K562 (cell line): ENCODE data around the gene SLC4A2. TPM values are rescaled to one million over a fixed set of nuclear protein-coding genes. Genes with fewer than 3 reads are reported as not detected.
A peak's percentile ranks its signal among the peaks of the same experiment; 100 is the strongest.

Source experiments
- ARNT ChIP-seq, 2 experiments: fragments of 450-650 bp; IDR thresholded peaks; 2 replicates each; pipeline ENCODE4 v1.6.1; 2016; ENCODE audit warnings: mild to moderate bottlenecking in 1 of 2
- CEBPB ChIP-seq: fragments of 450-650 bp; IDR thresholded peaks from 2 replicates; pipeline ENCODE4 v1.6.1; 2016; ENCODE audit warnings: missing genetic modification characterization, missing compliant biosample characterization
- CHD4 ChIP-seq: fragments of 200-600 bp; sonication (generic); IDR thresholded peaks from 3 replicates; pipeline ENCODE4 v1.6.1; 2012; ENCODE audit warnings: low read depth, mild to moderate bottlenecking, mixed read lengths, low read length, inconsistent platforms; ENCODE audit not compliant: insufficient read depth, insufficient replicate concordance, poor library complexity, severe bottlenecking
- COPS2 ChIP-seq: fragments of 450-650 bp; conservative IDR thresholded peaks from 2 replicates; pipeline ENCODE4 v1.6.1; 2016; ENCODE audit warnings: mild to moderate bottlenecking, moderate library complexity
- FOXJ3 ChIP-seq: sonication (generic); formaldehyde crosslinking; IDR thresholded peaks from 2 replicates; pipeline ENCODE4 v1.4.0; 2020; ENCODE audit warnings: mild to moderate bottlenecking, missing genetic modification reagents
- HMGN3 ChIP-seq: IDR thresholded peaks from 2 replicates; pipeline ENCODE4 v1.6.1; 2011; ENCODE audit warnings: borderline replicate concordance, low read depth, mild to moderate bottlenecking, mixed read lengths, low read length; ENCODE audit not compliant: insufficient read length; ENCODE audit errors: extremely low read depth
- HNRNPL ChIP-seq: fragments of 200-400 bp; formaldehyde crosslinking; IDR thresholded peaks from 2 replicates; pipeline ENCODE4 v1.6.1; 2017; ENCODE audit warnings: low read depth, mild to moderate bottlenecking, low read length
- KAT7 ChIP-seq: sonication (generic); formaldehyde crosslinking; IDR thresholded peaks from 2 replicates; pipeline ENCODE4 v1.8.0; 2022; ENCODE audit warnings: missing genetic modification reagents, mild to moderate bottlenecking, borderline replicate concordance
- KHSRP ChIP-seq: fragments of 450-650 bp; IDR thresholded peaks from 2 replicates; pipeline ENCODE4 v1.6.1; 2017
- LARP7 ChIP-seq: fragments of 450-650 bp; IDR thresholded peaks from 2 replicates; pipeline ENCODE4 v1.6.1; 2016
- MECOM ChIP-seq: fragments of 250-450 bp; sonication (Bioruptor Pico); IDR thresholded peaks from 2 replicates; pipeline ENCODE4 v1.8.0; 2022; ENCODE audit warnings: inconsistent platforms
- MEF2A ChIP-seq: IDR thresholded peaks from 2 replicates; pipeline ENCODE4 v1.6.1; 2011; ENCODE audit warnings: low read depth, mild to moderate bottlenecking, low read length, moderate library complexity; ENCODE audit not compliant: control insufficient read depth
- MEF2D ChIP-seq: conservative IDR thresholded peaks from 2 replicates; pipeline ENCODE4 v1.6.1; 2016; ENCODE audit warnings: low read depth, missing genetic modification characterization, missing compliant biosample characterization
- MYC ChIP-seq, 2 experiments: fragments of 250-450 bp in 1 of 2; sonication (Bioruptor Pico) in 1 of 2; IDR thresholded peaks; 2 replicates each; pipeline versions ENCODE4 v1.5.1 to v1.6.1; 2012 to 2021; ENCODE audit warnings: low read depth in 2 of 2, borderline replicate concordance in 1 of 2, improper control_type of control experiment in 1 of 2, low read length in 1 of 2, mild to moderate bottlenecking in 1 of 2, moderate library complexity in 1 of 2
- NCOA1 ChIP-seq: fragments of 450-650 bp; IDR thresholded peaks from 2 replicates; pipeline ENCODE4 v1.6.1; 2016; ENCODE audit warnings: low read depth
- PCBP2 ChIP-seq: fragments of 200-400 bp; formaldehyde crosslinking; IDR thresholded peaks from 2 replicates; pipeline ENCODE4 v1.6.1; 2018; ENCODE audit warnings: low read length, low read depth, mild to moderate bottlenecking, moderate library complexity; ENCODE audit not compliant: poor library complexity, severe bottlenecking
- PHF20 ChIP-seq: fragments of 450-650 bp; IDR thresholded peaks from 2 replicates; pipeline ENCODE4 v1.6.1; 2018; ENCODE audit not compliant: partially characterized antibody
- PPARD ChIP-seq: fragments of 250-450 bp; sonication (Bioruptor Pico); IDR thresholded peaks from 2 replicates; pipeline ENCODE4 v1.8.0; 2022; ENCODE audit warnings: inconsistent platforms, mild to moderate bottlenecking, moderate library complexity
- SAP30 ChIP-seq: fragments of 200-600 bp; sonication (generic); IDR thresholded peaks from 2 replicates; pipeline ENCODE4 v1.6.1; 2012; ENCODE audit warnings: borderline replicate concordance, low read depth, mild to moderate bottlenecking, moderate library complexity, low read length, control low read depth, inconsistent platforms; ENCODE audit not compliant: insufficient read depth, poor library complexity, severe bottlenecking
- SETDB1 ChIP-seq: IDR thresholded peaks from one replicate; pipeline ENCODE4 v1.6.1; 2012; ENCODE audit warnings: low read length, control low read depth, inconsistent platforms
- SOX6 ChIP-seq: fragments of 450-650 bp; IDR thresholded peaks from 2 replicates; pipeline ENCODE4 v1.6.1; 2014; ENCODE audit warnings: mild to moderate bottlenecking
- SP1 ChIP-seq: sonication (generic); formaldehyde crosslinking; IDR thresholded peaks from 2 replicates; pipeline ENCODE4 v1.8.1; 2022; ENCODE audit warnings: mild to moderate bottlenecking, missing genetic modification reagents
- TAF1 ChIP-seq: IDR thresholded peaks from 2 replicates; pipeline ENCODE4 v1.6.1; 2011; ENCODE audit warnings: mild to moderate bottlenecking, low read length, moderate library complexity; ENCODE audit not compliant: insufficient read depth, control insufficient read depth, severe bottlenecking; ENCODE audit errors: extremely low read depth
- TAF7 ChIP-seq: fragments of 450-650 bp; IDR thresholded peaks from 2 replicates; pipeline ENCODE4 v1.6.1; 2016; ENCODE audit warnings: missing genetic modification characterization, missing compliant biosample characterization
- THRAP3 ChIP-seq: fragments of 450-650 bp; IDR thresholded peaks from 2 replicates; pipeline ENCODE4 v1.6.1; 2016; ENCODE audit warnings: mild to moderate bottlenecking, inconsistent platforms, borderline replicate concordance
- ZBED1 ChIP-seq: IDR thresholded peaks from 2 replicates; pipeline ENCODE4 v1.6.1; 2014
- ZNF124 ChIP-seq: sonication (generic); formaldehyde crosslinking; IDR thresholded peaks from 2 replicates; pipeline ENCODE4 v1.8.1; 2022; ENCODE audit warnings: missing genetic modification reagents
- ZNF253 ChIP-seq: fragments of 250-450 bp; sonication (Bioruptor Pico); conservative IDR thresholded peaks from 2 replicates; pipeline ENCODE4 v1.6.1; 2021; ENCODE audit warnings: mild to moderate bottlenecking
- ZNF77 ChIP-seq: fragments of 250-450 bp; sonication (Bioruptor Pico); IDR thresholded peaks from 2 replicates; pipeline ENCODE4 v1.5.0; 2020
- polyA plus RNA-seq, 8 experiments: library from polyadenylated mRNA; depleted of rRNA in 4 of 8; stranded (reverse) in 5 of 8; unstranded in 3 of 8; fragments of >200 nt; fragmentation: Nextera tagmentation in 2 of 8; fragmentation: Illumina TruSeq in 1 of 8; extraction: Ambion mirVana in 2 of 8; extraction: Trizol in 1 of 8; gene quantifications; 2 replicates each; pipeline versions ENCODE4 v1.2.1 to v1.2.3, GENCODE V29; 2011 to 2014; ENCODE audit warnings: inconsistent platforms in 1 of 8, missing spikeins in 1 of 8
- total RNA-seq, 7 experiments: library from RNA; depleted of rRNA in 6 of 7; stranded (reverse); fragments of >200 nt in 6 of 7; fragmentation: Illumina TruSeq in 2 of 7; extraction: Trizol in 2 of 7; gene quantifications; 2 replicates each; pipeline versions ENCODE4 v1.2.1 to v1.2.3, GENCODE V29; 2011 to 2021; ENCODE audit warnings: low replicate concordance in 1 of 7
- TF ChIP-seq, protein P1 (sequence below): fragments of 450-650 bp; formaldehyde crosslinking; IDR thresholded peaks from 2 replicates; pipeline ENCODE4 v1.4.0; 2022; ENCODE audit warnings: missing genetic modification characterization

Gene SLC4A2
- total and polyA plus RNA-seq, 9 of the 15 experiments (the other 6 are each of a cell fraction or from before 2014, with no cell fraction given): 11.4 to 375 (median 130) TPM

DNA sequence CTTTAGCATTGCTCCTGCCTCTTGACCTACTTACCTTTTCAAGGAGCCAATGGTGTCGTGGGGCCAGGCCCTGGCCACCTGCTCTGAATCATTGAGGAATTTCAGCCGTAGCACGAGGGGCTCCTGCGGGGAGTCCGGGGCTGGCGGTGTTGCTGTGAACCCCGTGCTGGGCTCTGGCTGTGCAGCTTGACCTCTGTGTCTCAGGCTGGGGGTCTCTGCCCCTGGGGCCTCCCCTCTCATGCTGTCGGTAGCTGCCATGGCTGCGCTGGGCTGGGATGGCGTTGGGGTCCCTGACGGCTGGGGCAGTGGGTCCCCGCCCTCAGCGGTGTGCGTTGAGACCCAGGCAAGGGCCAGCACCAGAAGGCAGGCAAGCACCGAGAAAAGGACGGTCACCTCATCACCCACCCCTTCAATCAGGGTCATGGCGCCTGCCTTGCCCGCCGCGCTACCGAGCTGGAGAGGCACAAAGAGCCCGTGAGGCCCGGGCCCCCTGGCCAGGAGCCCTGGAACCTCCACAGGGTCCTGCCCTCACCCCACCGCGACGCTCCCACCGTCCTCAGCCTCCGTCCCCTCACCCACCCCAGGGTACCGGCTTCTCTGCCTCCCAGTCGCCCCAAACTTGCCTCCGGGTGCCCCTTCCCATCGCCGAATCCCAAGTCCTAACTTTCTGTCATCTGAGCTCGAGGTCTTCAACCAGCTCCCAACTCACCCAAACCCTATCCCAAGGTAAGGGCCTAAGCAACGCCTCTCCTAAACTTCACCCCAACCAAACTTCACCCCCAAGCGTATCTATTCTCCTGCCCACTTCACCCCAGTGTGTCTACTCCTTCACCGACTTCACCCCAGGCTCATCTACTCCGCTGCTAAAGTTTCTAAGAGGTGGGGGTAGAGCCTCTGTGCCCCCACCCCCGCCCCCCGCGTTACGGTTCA, 23.0 kb downstream of the SLC4A2 start (continued):
- no peak for TF ChIP-seq COPS2
- 0 out of 2 replicates have a peak, but pooled peaks have one; percentile 61 for TF ChIP-seq ZBED1
- TF ChIP-seq MECOM (CRISPR knock-in tag): no peak
- no peak for TF ChIP-seq ZNF253 (CRISPR knock-in tag)
- no peak for TF ChIP-seq CEBPB (tag)
- peak; percentile 47 for TF ChIP-seq SAP30
- peak; percentile 81 for TF ChIP-seq HMGN3
- TF ChIP-seq ZNF77 (CRISPR knock-in tag): no peak
- no peak for TF ChIP-seq PCBP2
- no peak for TF ChIP-seq MEF2D (tag)
- no peak for TF ChIP-seq HNRNPL
- no peak for TF ChIP-seq MYC (IDR thresholded peaks at IDR 0.05; ENCODE audit: low read depth, low read length)
- TF ChIP-seq MYC (CRISPR knock-in tag; IDR thresholded peaks at IDR 0.05; ENCODE audit: borderline replicate concordance, low read depth): peak; percentile 75
- no peak; the same call in 1 of the 2 replicates for TF ChIP-seq SP1
- peak; percentile 47; the same call in 1 of the 2 replicates for TF ChIP-seq TAF7 (tag)
- TF ChIP-seq ARNT (IDR thresholded peaks at IDR 0.05): peak in 1 of 2 experiments; percentile 73; a peak in 1 of 4 replicates
- peak; percentile 95 for TF ChIP-seq LARP7
- TF ChIP-seq THRAP3: 0 out of 2 replicates have a peak, but pooled peaks have one; percentile 60
- TF ChIP-seq MEF2A: no peak
- TF ChIP-seq ZNF124 (CRISPR knock-in tag): no peak
- TF ChIP-seq TAF1: peak; percentile 23
- no peak for TF ChIP-seq PPARD (CRISPR knock-in tag)
- no peak for TF ChIP-seq SETDB1
- TF ChIP-seq NCOA1: peak; percentile 59; the same call in 1 of the 2 replicates
- TF ChIP-seq PHF20: no peak
- TF ChIP-seq, protein P1, sequence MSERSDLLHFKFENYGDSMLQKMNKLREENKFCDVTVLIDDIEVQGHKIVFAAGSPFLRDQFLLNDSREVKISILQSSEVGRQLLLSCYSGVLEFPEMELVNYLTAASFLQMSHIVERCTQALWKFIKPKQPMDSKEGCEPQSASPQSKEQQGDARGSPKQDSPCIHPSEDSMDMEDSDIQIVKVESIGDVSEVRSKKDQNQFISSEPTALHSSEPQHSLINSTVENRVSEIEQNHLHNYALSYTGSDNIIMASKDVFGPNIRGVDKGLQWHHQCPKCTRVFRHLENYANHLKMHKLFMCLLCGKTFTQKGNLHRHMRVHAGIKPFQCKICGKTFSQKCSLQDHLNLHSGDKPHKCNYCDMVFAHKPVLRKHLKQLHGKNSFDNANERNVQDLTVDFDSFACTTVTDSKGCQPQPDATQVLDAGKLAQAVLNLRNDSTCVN: peak; percentile 67
- TF ChIP-seq KAT7 (CRISPR knock-in tag): no peak
- no peak for TF ChIP-seq SOX6
- no peak for TF ChIP-seq CHD4
- no peak for TF ChIP-seq FOXJ3
- no peak for TF ChIP-seq KHSRP
